Mucosa of gallbladder (tissue), 1 donor: ENCODE measurements around the gene GNAL. TPM values are rescaled to one million over a fixed set of nuclear protein-coding genes. Genes with fewer than 3 reads are reported as not detected.
"Not testable (repeated sequence)": the region's sequence is repeated elsewhere in the genome, so short reads cannot be mapped to it uniquely, and the experiment has no call there.

Experiments used
- DNase-seq: peaks from one replicate; pipeline ENCODE4 v3.0.0-alpha.2; 2020; ENCODE audit warnings: low spot score
- total RNA-seq: library from RNA; stranded (reverse); gene quantifications from one replicate; pipeline ENCODE4 v1.2.1, GENCODE V29; 2021
- donor health status: DM: no; HTN: no; CAD: no.

Gene GNAL
- total RNA-seq, 1 donor from 2014 or later: 3.9 TPM

GRCh38 chr18:11906926-11907874 lies 218.1 kb downstream of the GNAL start:
- DNase-seq: no peak

GRCh38 chr18:11908182-11909060 lies 219.4 kb downstream of the GNAL start, which contains the start of gene MPPE1:
Gene MPPE1, minus strand, starts transcription at chr18:11908317. Its CDS starts 11,053 bp downstream, at chr18:11897264.
- peak; percentile 88 for DNase-seq

GRCh38 chr18:11909061-11909455 lies 220.0 kb downstream of the GNAL start:
- DNase-seq: no peak

- DNase-seq: no peak
Measured at GRCh38 chr18:11909591-11910026, 220.5 kb downstream of the GNAL start.

- not testable (repeated sequence) for DNase-seq
Measured at GRCh38 chr18:11916880-11917279, 227.8 kb downstream of the GNAL start.

GRCh38 chr18:11919522-11919921 lies 230.5 kb downstream of the GNAL start:
- not testable (repeated sequence) for DNase-seq

- DNase-seq: no peak
Measured at GRCh38 chr18:11923450-11923849, 234.4 kb downstream of the GNAL start.

GRCh38 chr18:11925800-11926481 lies 236.9 kb downstream of the GNAL start:
- no peak for DNase-seq

GRCh38 chr18:11927497-11927896 lies 238.4 kb downstream of the GNAL start:
- DNase-seq: no peak

GRCh38 chr18:11932393-11932792 lies 243.3 kb downstream of the GNAL start:
- DNase-seq: no peak

Other genes with a start within 250 kb of the GNAL start
- gene SLC35G4, start 79.7 kb upstream of the GNAL start, total RNA-seq: not detected
- gene CHMP1B, start 162.1 kb downstream of the GNAL start, total RNA-seq: 50.4 TPM
- gene MPPE1, start 219.1 kb downstream of the GNAL start, total RNA-seq: 56.7 TPM